T-cell (primary cell): Measurements from ENCODE around the gene RAB18. TPM values are rescaled to one million over a fixed set of nuclear protein-coding genes. Genes with fewer than 3 reads are reported as not detected.
"Not testable (repeated sequence)": the region's sequence is repeated elsewhere in the genome, so short reads cannot be mapped to it uniquely, and the experiment has no call there.

Source experiments
- ATAC-seq, 4 experiments: fragments of 200-7000 bp in 3 of 4; fragments of 150-1000 bp in 1 of 4; cut with Tn5 transposase; replicated peaks in 1 of 4; 1 replicate in 3 of 4; 2 replicates in 1 of 4; pipeline ENCODE4 v1.10.0; 2021; ENCODE audit warnings: moderate library complexity in 3 of 4, mild to moderate bottlenecking in 2 of 4, moderate number of reproducible peaks in 1 of 4
- CTCF ChIA-PET, 2 donors: fragments of 300-600 bp; sonication (Branson Sonifier 250); formaldehyde crosslinking; loops; one replicate each; lab custom pipeline; 2022; ENCODE audit warnings: antibody characterized with exemption in 2 of 2; lab: Charles Lee
- POLR2A ChIA-PET, 2 donors: fragments of 300-600 bp; sonication (Branson Sonifier 250); formaldehyde crosslinking; loops; one replicate each; lab custom pipeline; 2022; ENCODE audit warnings: antibody characterized with exemption in 2 of 2; lab: Charles Lee
- DNase-seq, 35 experiments: peaks; one replicate each; pipeline versions ENCODE4 v3.0.0 to v3.0.0-alpha.2; 2013 to 2023
- H3K27ac ChIP-seq: one replicate; pipeline ENCODE4 v1.5.1; 2013; ENCODE audit warnings: low read length
- H3K27me3 ChIP-seq, 2 experiments: replicated peaks in 1 of 2; 1 replicate in 1 of 2; 2 replicates in 1 of 2; pipeline versions ENCODE4 v1.6.1 to v1.7.0; 2013; ENCODE audit warnings: low read length in 1 of 2, mixed read lengths in 1 of 2; ENCODE audit not compliant: control insufficient read depth in 2 of 2, insufficient read depth in 2 of 2; ENCODE audit errors: extremely low read depth in 1 of 2
- H3K36me3 ChIP-seq, 2 donors: 1 replicate in 1 of 2; 2 replicates in 1 of 2; pipeline versions ENCODE4 v1.6.1 to v1.7.0; 2013; ENCODE audit warnings: low read length in 1 of 2; ENCODE audit not compliant: control insufficient read depth in 2 of 2, insufficient read depth in 1 of 2; ENCODE audit errors: extremely low read depth in 1 of 2
- H3K4me1 ChIP-seq, 2 experiments: 1 replicate in 1 of 2; 2 replicates in 1 of 2; pipeline versions ENCODE4 v1.6.1 to v1.7.0; 2013; ENCODE audit warnings: low read length in 2 of 2, mixed read lengths in 1 of 2; ENCODE audit not compliant: insufficient read depth in 2 of 2, control insufficient read depth in 1 of 2; ENCODE audit errors: extremely low read depth in 1 of 2
- H3K4me3 ChIP-seq, 2 donors: 1 replicate in 1 of 2; 2 replicates in 1 of 2; pipeline versions ENCODE4 v1.5.1 to v1.7.0; 2013; ENCODE audit warnings: mild to moderate bottlenecking in 2 of 2, low read length in 1 of 2, moderate library complexity in 1 of 2; ENCODE audit not compliant: control insufficient read depth in 1 of 2; ENCODE audit errors: extremely low read depth in 1 of 2
- H3K9me3 ChIP-seq: 2 replicates; pipeline ENCODE4 v1.7.0; 2013
- H3K27ac Mint-ChIP-seq, 2 donors: one replicate each; pipeline ENCODE4 v1.8.0; 2020 to 2021; ENCODE audit warnings: mild to moderate bottlenecking in 2 of 2, mixed read lengths in 2 of 2
- H3K27me3 Mint-ChIP-seq, 2 donors: one replicate each; pipeline ENCODE4 v1.8.0; 2021 to 2022; ENCODE audit warnings: mixed read lengths in 2 of 2
- H3K36me3 Mint-ChIP-seq: one replicate; pipeline ENCODE4 v1.8.0; 2021; ENCODE audit warnings: mixed read lengths
- H3K4me1 Mint-ChIP-seq, 3 donors: one replicate each; pipeline ENCODE4 v1.8.0; 2020 to 2022; ENCODE audit warnings: mixed read lengths in 3 of 3, mild to moderate bottlenecking in 1 of 3
- H3K4me3 Mint-ChIP-seq, 3 donors: one replicate each; pipeline ENCODE4 v1.8.0; 2020 to 2022; ENCODE audit warnings: mild to moderate bottlenecking in 3 of 3, mixed read lengths in 3 of 3, moderate library complexity in 3 of 3
- H3K9me3 Mint-ChIP-seq, 3 donors: one replicate each; pipeline ENCODE4 v1.8.0; 2020 to 2022; ENCODE audit warnings: mixed read lengths in 3 of 3
- WGBS: methylation state at CpG from one replicate; pipeline ENCODE4 v1.1.5; 2013; ENCODE audit warnings: missing lambda C conversion rate; ENCODE audit not compliant: insufficient coverage; 5-methylcytosine and 5-hydroxymethylcytosine counted together
- total RNA-seq, 35 experiments: library from RNA in 6 of 35; stranded (reverse) in 6 of 35; fragments of 120-200 nt in 1 of 35; gene quantifications; one replicate each; pipeline versions ENCODE4 v1.2.1 to v1.2.4 and lab custom pipeline; 2013 to 2026

RAB18 gene
- total RNA-seq, 5 donors from 2014 or later (not counting 1 experiment from before 2014, with no cell fraction given) = 56.5 to 118 (median 69.5) TPM

DNA sequence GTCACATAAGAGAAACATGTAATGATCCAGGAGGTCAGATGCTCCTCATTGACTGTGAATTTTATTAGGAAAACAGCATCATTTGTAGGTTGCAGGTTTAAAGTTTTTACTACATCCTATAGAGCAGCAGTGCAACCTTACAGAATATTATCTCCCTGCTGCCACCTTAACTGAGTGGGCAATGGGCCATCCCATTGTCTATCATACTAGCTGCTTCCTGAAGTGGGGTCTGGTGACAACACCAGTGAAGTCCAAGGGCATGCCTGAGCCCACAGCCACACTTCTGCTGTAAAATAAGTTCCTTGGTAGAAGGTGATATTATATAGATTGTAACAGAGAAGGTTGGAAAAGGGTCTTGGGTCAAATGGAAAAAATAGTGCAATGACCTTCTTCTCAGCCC lies 4.0 kb upstream of the RAB18 start:
- no peaks in the 10 kb centered on the region for H3K9me3 Mint-ChIP-seq
- ATAC-seq (no peak), DNase-seq (no peak)
- POLR2A ChIA-PET = interaction anchor here in 1 of 2 donors (0.6 kb wide), 1 partner anchor 28 kb away, joined by 5 read pairs; no protein-coding TSS in a partner anchor
- H3K4me1 Mint-ChIP-seq = peaks cover 17 to 25% (median 19%) of the 10 kb centered on the region in 3 donors
- no peaks in the 10 kb centered on the region for H3K27me3 Mint-ChIP-seq
- no peak overlapping the region for H3K27ac Mint-ChIP-seq
- Histone ChIP-seq H3K4me1 (peaks cover 10% of the 10 kb centered on the region in 2 experiments), H3K36me3 (no peaks in the 10 kb centered on the region), H3K27me3 (peaks cover 0 to 6% of the 10 kb centered on the region in 2 experiments), H3K27ac (no peak overlapping the region), H3K9me3 (no peaks in the 10 kb centered on the region), H3K4me3 (no peak overlapping the region)
- no peaks in the 10 kb centered on the region for H3K36me3 Mint-ChIP-seq
- H3K4me3 Mint-ChIP-seq = no peak overlapping the region
- CTCF ChIA-PET = interaction anchor here in 1 of 2 donors (1.0 kb wide), 1 partner anchor 52 kb away, joined by 3 read pairs; no protein-coding TSS in a partner anchor

GRCh38 chr10:27500886-27501285 lies 3.2 kb upstream of the RAB18 start:
- H3K9me3 ChIP-seq = no peaks in the 10 kb centered on the region
- CTCF ChIA-PET = interaction anchor here in 1 of 2 donors (0.5 to 1.0 kb wide), 2 partner anchors 21 to 53 kb away, joined by 3 read pairs; no protein-coding TSS in a partner anchor
- peaks cover 0 to 6% of the 10 kb centered on the region in 2 experiments for H3K27me3 ChIP-seq
- no peak overlapping the region for H3K4me3 ChIP-seq
- no peaks in the 10 kb centered on the region for H3K36me3 ChIP-seq
- peaks cover 16 to 17% of the 10 kb centered on the region in 2 experiments for H3K4me1 ChIP-seq
- H3K27me3 Mint-ChIP-seq = no peaks in the 10 kb centered on the region
- H3K4me1 Mint-ChIP-seq = peaks cover 23 to 29% (median 24%) of the 10 kb centered on the region in 3 donors
- peaks cover 2% of the 10 kb centered on the region for H3K36me3 Mint-ChIP-seq
- POLR2A ChIA-PET = no interaction called here
- H3K27ac Mint-ChIP-seq = no peak overlapping the region
- no peak for DNase-seq
- no peak overlapping the region for H3K27ac ChIP-seq
- no peak overlapping the region for H3K4me3 Mint-ChIP-seq
- H3K9me3 Mint-ChIP-seq = no peaks in the 10 kb centered on the region
- 80% methylated on average over 1 of the region's 5 CpGs for WGBS
- ATAC-seq = no peak

DNA sequence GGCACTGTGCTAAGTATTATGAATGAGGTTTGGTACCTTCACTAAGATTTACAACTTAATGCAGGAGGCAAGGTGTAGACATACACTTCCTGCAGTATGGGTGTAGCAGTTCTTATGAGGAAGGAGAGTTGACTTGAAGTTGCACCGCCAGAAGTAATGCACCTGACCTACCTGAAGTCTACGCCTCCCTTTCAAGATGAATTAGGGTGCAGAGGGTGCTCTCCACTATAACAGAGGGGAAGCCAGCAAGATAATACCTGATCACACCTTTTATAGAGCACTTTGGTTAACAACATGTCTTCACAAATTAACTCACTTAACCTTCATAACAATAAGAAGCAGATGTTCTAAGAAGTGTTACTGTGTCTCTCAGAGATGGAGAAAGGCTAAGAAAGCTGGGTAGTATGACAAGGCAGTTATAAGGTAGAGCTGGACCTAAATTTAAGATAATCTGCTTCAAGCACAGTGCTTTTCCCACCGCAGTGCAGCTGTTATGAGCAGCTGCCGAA lies 552 bp upstream of the RAB18 start:
- peak overlapping the region; percentile 54 to 73 for H3K4me3 ChIP-seq
- peak overlapping the region; percentile 99 to 100 (median 100) for H3K4me3 Mint-ChIP-seq
- peaks cover 25 to 34% of the 10 kb centered on the region in 2 experiments for H3K4me1 ChIP-seq
- peaks cover 10% of the 10 kb centered on the region for H3K36me3 Mint-ChIP-seq
- H3K36me3 ChIP-seq = no peaks in the 10 kb centered on the region
- H3K27ac ChIP-seq = peak overlapping the region; percentile 81
- no peaks in the 10 kb centered on the region for H3K9me3 Mint-ChIP-seq
- peak overlapping the region; percentile 96 to 97 for H3K27ac Mint-ChIP-seq
- DNase-seq = peak in 4 of 35 experiments; percentile 1 to 40 (median 4)
- peaks cover 47 to 56% (median 47%) of the 10 kb centered on the region in 3 donors for H3K4me1 Mint-ChIP-seq
- no peaks in the 10 kb centered on the region for H3K9me3 ChIP-seq
- H3K27me3 ChIP-seq = peaks cover 0 to 3% of the 10 kb centered on the region in 2 experiments
- CTCF ChIA-PET = interaction anchor here (0.5 to 3.2 kb wide), 12 partner anchors 23 to 878 kb away, joined by 3 to 28 read pairs (median 3); partner anchors contain the start of gene MPP7 (in 1 of the 2)
- POLR2A ChIA-PET = interaction anchor here (0.5 to 1.1 kb wide), 10 partner anchors 22 to 1007 kb away, joined by 3 to 8 read pairs (median 4); no protein-coding TSS in a partner anchor
- ATAC-seq = peak in 2 of 4 experiments; percentile 0 to 1
- WGBS = no CpG with 5 or more reads among the region's 4 CpGs
- no peaks in the 10 kb centered on the region for H3K27me3 Mint-ChIP-seq

DNA sequence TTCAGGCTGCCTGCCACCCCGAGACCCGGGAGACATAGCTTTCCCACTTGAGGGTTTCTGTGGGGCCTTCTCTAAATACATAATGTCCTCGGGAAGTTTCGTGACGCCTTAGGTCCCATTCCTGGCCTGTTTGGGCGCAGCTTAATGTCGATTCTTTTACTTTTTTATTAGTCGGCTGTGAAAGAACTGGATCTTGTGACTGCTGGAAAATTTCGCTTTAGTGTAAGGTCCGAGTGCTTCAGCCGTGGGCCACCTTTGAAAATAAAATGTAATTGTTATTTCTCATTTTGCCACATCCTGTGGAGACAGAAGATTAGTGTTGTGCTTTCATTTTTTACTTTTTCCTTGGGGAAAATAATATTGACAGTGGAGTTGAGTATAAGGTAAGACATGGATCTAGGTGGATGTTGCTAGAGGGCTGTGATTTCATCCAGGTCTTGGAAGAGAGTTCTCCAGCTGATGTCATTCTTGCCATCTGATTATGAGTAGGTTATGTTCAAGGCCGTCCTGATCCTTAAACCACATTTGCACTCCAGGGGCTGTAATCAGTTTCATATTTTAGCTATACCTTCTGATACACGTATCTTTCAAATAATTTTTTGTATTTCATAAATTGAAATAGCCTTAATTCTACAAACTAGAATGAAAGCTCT lies 830 bp downstream of the RAB18 start:
- Mint-ChIP-seq H3K27ac (peak overlapping the region; percentile 96 to 97), H3K36me3 (peaks cover 17% of the 10 kb centered on the region), H3K27me3 (no peaks in the 10 kb centered on the region), H3K4me1 (peaks cover 60 to 70% (median 60%) of the 10 kb centered on the region in 3 donors), H3K9me3 (no peaks in the 10 kb centered on the region), H3K4me3 (peak overlapping the region; percentile 99 to 100 (median 100))
- CTCF ChIA-PET = interaction anchor here in 1 of 2 donors (0.6 to 3.2 kb wide), 3 partner anchors 10 to 148 kb away, joined by 3 to 28 read pairs (median 6); no protein-coding TSS in a partner anchor
- Histone ChIP-seq H3K27me3 (no peaks in the 10 kb centered on the region), H3K36me3 (peaks cover 0 to 2% of the 10 kb centered on the region in 2 donors), H3K27ac (peak overlapping the region; percentile 83), H3K4me1 (peaks cover 25 to 41% of the 10 kb centered on the region in 2 experiments), H3K9me3 (no peaks in the 10 kb centered on the region), H3K4me3 (peak overlapping the region; percentile 73)
- POLR2A ChIA-PET = interaction anchor here in 1 of 2 donors (0.6 to 1.1 kb wide), 4 partner anchors 36 to 829 kb away, joined by 3 read pairs; partner anchors contain the start of gene MPP7
- DNase-seq (peak in 1 of 35 experiments; percentile 5), ATAC-seq (no peak)
- WGBS = 0% methylated on average over 3 of the region's 13 CpGs

- 95% methylated on average over 9 of the region's 15 CpGs for WGBS
- H3K4me3 ChIP-seq = peak overlapping the region in 1 of 2 donors; percentile 32
These were observed 1.4 kb downstream of the RAB18 start for GRCh38 chr10:27505537-27505936.

GRCh38 chr10:27506280-27506679 lies 2.2 kb downstream of the RAB18 start:
- Mint-ChIP-seq H3K4me1 (peaks cover 67 to 77% (median 70%) of the 10 kb centered on the region in 3 donors), H3K36me3 (peaks cover 24% of the 10 kb centered on the region), H3K27ac (no peak overlapping the region), H3K27me3 (no peaks in the 10 kb centered on the region), H3K9me3 (no peaks in the 10 kb centered on the region), H3K4me3 (peak overlapping the region; percentile 65 to 100 (median 69))
- peaks cover 25 to 44% of the 10 kb centered on the region in 2 experiments for H3K4me1 ChIP-seq
- no CpG with 5 or more reads among the region's 4 CpGs for WGBS
- POLR2A ChIA-PET = no interaction called here
- DNase-seq (no peak), ATAC-seq (no peak)
- no peak overlapping the region for H3K27ac ChIP-seq
- H3K36me3 ChIP-seq = peaks cover 0 to 3% of the 10 kb centered on the region in 2 donors
- no peaks in the 10 kb centered on the region for H3K27me3 ChIP-seq
- H3K4me3 ChIP-seq = no peak overlapping the region
- no peaks in the 10 kb centered on the region for H3K9me3 ChIP-seq
- CTCF ChIA-PET = interaction anchor here in 1 of 2 donors (1.3 kb wide), 1 partner anchor 59 kb away, joined by 4 read pairs; no protein-coding TSS in a partner anchor

More at GRCh38 chr10:27505537-27505936, 1.4 kb downstream of the RAB18 start:
- not testable (repeated sequence) for H3K9me3 Mint-ChIP-seq, H3K27ac ChIP-seq, DNase-seq, ATAC-seq, H3K9me3 ChIP-seq, H3K27me3 ChIP-seq, H3K27me3 Mint-ChIP-seq, H3K36me3 ChIP-seq
- peak overlapping the region; percentile 65 to 100 (median 69) for H3K4me3 Mint-ChIP-seq
- ChIA-PET POLR2A (interaction anchor here in 1 of 2 donors (0.8 to 1.1 kb wide), 2 partner anchors 35 to 797 kb away, joined by 3 read pairs; partner anchors contain the start of gene MPP7), CTCF (interaction anchor here in 1 of 2 donors (0.6 to 3.2 kb wide), 2 partner anchors 11 to 59 kb away, joined by 6 to 28 read pairs; no protein-coding TSS in a partner anchor)
- peak overlapping the region in 1 of 2 donors; percentile 52 for H3K27ac Mint-ChIP-seq
- peaks cover 25 to 44% of the 10 kb centered on the region in 2 experiments for H3K4me1 ChIP-seq
- H3K36me3 Mint-ChIP-seq = peaks cover 24% of the 10 kb centered on the region
- H3K4me1 Mint-ChIP-seq = peaks cover 66 to 76% (median 66%) of the 10 kb centered on the region in 3 donors
